Ishikawa (cell line): ENCODE data around the gene DSCAML1.

ENCODE experiments used
- CEBPB ChIP-seq: IDR thresholded peaks from 2 replicates; pipeline ENCODE4 v1.6.1; 2012
- CREB1 ChIP-seq: IDR thresholded peaks from 2 replicates; pipeline ENCODE4 v1.6.1; 2012; ENCODE audit warnings: low read depth
- EGR1 ChIP-seq: IDR thresholded peaks from 2 replicates; pipeline ENCODE4 v1.6.1; 2012
- EP300 ChIP-seq: IDR thresholded peaks from 2 replicates; pipeline ENCODE4 v1.6.1; 2012; ENCODE audit warnings: borderline replicate concordance
- FOXM1 ChIP-seq: IDR thresholded peaks from 2 replicates; pipeline ENCODE4 v1.6.1; 2012; ENCODE audit warnings: low read depth, borderline replicate concordance
- NFIC ChIP-seq: IDR thresholded peaks from 2 replicates; pipeline ENCODE4 v1.6.1; 2012
- RAD21 ChIP-seq: IDR thresholded peaks from 2 replicates; pipeline ENCODE4 v1.6.1; 2012; ENCODE audit warnings: low read depth
- TAF1 ChIP-seq: IDR thresholded peaks from 2 replicates; pipeline ENCODE4 v1.6.1; 2012; ENCODE audit warnings: low read depth, mild to moderate bottlenecking
- TCF12 ChIP-seq: IDR thresholded peaks from 2 replicates; pipeline ENCODE4 v1.6.1; 2012; ENCODE audit warnings: low read depth
- TEAD4 ChIP-seq: IDR thresholded peaks from 2 replicates; pipeline ENCODE4 v1.6.1; 2012
- YY1 ChIP-seq: IDR thresholded peaks from 2 replicates; pipeline ENCODE4 v1.6.1; 2012; ENCODE audit warnings: low read depth
- ZBTB7A ChIP-seq: IDR thresholded peaks from 2 replicates; pipeline ENCODE4 v1.6.1; 2012; ENCODE audit warnings: low read depth
- TF ChIP-seq, protein P1 (sequence below): IDR thresholded peaks from 2 replicates; pipeline ENCODE4 v1.6.1; 2012
- TF ChIP-seq, protein P2 (sequence below): IDR thresholded peaks from 2 replicates; pipeline ENCODE4 v1.6.1; 2012
- TF ChIP-seq, protein P3 (sequence below): IDR thresholded peaks from 2 replicates; pipeline ENCODE4 v1.6.1; 2012; ENCODE audit warnings: low read depth, mild to moderate bottlenecking

DSCAML1 gene

DNA sequence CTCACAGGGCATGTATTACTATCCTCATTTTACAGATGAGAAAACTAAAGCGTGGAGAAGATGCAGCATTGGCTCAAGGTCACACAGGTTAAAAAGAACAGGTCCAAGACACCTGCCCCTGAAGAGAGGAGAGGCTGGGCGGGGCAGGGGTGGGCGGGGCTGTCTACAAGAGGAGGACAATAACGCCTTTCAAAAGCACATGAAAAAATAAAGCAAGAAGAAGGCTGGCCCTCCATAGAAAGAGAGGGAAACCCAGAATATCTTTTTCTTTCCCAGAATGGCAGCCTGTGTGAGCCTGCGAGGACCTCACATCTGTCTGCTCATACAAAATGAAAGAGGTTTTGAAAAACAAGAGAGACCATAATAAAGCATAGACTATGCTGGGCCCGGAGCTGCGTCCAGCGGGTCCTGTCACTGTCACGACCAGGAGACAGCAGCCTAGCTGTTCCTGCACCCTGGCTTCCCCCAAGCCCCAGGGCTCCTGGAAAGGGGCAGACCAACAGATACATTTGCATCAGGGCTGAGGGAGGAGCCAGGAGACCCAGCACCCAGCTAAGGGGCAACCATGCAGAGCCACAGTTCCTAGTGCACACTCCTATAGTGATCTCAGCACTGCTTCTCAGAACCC is 61.6 kb downstream of the DSCAML1 start:
- TF ChIP-seq, protein P1, sequence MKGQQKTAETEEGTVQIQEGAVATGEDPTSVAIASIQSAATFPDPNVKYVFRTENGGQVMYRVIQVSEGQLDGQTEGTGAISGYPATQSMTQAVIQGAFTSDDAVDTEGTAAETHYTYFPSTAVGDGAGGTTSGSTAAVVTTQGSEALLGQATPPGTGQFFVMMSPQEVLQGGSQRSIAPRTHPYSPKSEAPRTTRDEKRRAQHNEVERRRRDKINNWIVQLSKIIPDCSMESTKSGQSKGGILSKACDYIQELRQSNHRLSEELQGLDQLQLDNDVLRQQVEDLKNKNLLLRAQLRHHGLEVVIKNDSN, result no peak
- TF ChIP-seq FOXM1, result no peak
- TF ChIP-seq EP300, result no peak
- TF ChIP-seq, protein P2, sequence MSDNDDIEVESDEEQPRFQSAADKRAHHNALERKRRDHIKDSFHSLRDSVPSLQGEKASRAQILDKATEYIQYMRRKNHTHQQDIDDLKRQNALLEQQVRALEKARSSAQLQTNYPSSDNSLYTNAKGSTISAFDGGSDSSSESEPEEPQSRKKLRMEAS, result no peak
- no peak for TF ChIP-seq TEAD4
- no peak for TF ChIP-seq YY1
- TF ChIP-seq EGR1, result no peak
- no peak for TF ChIP-seq CEBPB
- TF ChIP-seq NFIC, result no peak
- no peak for TF ChIP-seq RAD21
- TF ChIP-seq, protein P3, sequence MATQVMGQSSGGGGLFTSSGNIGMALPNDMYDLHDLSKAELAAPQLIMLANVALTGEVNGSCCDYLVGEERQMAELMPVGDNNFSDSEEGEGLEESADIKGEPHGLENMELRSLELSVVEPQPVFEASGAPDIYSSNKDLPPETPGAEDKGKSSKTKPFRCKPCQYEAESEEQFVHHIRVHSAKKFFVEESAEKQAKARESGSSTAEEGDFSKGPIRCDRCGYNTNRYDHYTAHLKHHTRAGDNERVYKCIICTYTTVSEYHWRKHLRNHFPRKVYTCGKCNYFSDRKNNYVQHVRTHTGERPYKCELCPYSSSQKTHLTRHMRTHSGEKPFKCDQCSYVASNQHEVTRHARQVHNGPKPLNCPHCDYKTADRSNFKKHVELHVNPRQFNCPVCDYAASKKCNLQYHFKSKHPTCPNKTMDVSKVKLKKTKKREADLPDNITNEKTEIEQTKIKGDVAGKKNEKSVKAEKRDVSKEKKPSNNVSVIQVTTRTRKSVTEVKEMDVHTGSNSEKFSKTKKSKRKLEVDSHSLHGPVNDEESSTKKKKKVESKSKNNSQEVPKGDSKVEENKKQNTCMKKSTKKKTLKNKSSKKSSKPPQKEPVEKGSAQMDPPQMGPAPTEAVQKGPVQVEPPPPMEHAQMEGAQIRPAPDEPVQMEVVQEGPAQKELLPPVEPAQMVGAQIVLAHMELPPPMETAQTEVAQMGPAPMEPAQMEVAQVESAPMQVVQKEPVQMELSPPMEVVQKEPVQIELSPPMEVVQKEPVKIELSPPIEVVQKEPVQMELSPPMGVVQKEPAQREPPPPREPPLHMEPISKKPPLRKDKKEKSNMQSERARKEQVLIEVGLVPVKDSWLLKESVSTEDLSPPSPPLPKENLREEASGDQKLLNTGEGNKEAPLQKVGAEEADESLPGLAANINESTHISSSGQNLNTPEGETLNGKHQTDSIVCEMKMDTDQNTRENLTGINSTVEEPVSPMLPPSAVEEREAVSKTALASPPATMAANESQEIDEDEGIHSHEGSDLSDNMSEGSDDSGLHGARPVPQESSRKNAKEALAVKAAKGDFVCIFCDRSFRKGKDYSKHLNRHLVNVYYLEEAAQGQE, result no peak
- no peak for TF ChIP-seq ZBTB7A
- no peak for TF ChIP-seq CREB1
- TF ChIP-seq TAF1, result no peak

DNA sequence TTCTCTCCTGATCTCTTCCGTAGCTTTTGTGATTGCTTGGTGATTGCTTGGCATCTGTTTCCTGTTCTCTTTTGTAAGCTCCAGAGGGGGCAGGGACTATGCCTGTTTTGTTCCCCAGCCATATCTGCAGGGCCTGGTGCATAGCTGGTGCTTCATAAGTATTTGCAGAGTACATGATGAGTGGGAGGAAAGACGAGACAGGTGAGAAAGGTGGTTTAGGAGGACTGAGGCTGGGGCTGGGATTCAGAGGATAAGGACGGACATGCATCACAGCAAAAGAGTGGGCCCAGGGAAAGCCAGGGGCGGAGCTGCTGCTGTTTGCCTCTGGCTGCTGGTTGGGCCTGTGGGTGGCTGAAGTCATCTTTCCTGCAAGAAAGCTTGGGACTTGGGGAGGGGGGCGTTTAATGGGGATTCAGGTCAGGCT is 62.4 kb downstream of the DSCAML1 start:
- TF ChIP-seq EGR1, result no peak
- TF ChIP-seq TAF1, result no peak
- TF ChIP-seq TCF12, result no peak

DNA sequence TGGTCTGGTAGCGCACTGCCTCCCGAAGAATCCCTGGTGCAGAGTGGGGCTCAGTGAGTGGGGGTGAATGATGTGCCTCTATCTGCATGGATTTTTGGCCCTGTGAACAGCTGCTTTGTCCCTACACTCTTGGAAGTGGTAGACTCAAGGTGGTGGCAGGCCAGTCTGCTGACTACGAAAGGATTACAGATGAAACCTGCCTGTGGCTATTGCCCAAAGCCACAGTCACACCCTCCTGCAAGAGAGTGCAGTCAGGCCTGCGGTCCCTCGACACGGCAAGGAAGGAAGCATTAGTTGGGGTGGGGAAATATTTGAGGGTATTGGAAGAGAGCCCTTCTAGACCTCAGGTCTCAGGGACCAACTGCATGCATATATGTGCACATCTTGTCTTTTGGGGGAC is 63.7 kb downstream of the DSCAML1 start:
- no peak for TF ChIP-seq TCF12
- TF ChIP-seq ZBTB7A, result no peak
- no peak for TF ChIP-seq FOXM1
- no peak for TF ChIP-seq YY1
- no peak for TF ChIP-seq NFIC
- TF ChIP-seq, protein P3, result no peak
- no peak for TF ChIP-seq EP300
- no peak for TF ChIP-seq CEBPB

DNA sequence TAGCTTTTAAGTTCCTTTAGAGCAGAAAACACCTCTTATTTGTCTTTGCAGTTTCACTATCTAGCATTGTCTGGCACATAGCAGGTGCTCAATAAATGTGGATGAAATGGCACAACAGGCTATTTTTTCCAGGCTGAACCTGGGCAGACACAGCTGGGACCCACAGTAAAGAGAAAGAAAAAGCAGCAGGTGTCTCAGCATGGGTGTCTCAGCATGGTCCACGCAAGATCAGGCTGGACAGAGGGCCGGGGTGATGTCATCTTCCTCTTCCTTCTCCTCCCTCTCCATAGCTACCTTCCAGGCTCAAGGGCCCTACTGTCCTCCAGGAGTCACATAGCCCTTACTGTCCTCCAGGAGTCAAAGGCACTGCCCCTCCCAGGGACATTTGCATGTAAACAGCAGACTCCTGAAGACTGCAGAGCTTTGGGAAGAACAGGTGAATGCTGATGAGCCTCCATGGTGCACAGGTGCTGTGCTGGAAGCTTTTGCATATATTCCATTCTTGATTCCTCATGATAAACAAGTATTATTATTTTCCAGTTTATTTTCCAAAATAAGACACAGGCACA is 65.2 kb downstream of the DSCAML1 start:
- TF ChIP-seq, protein P2, result no peak
- TF ChIP-seq NFIC, result no peak
- TF ChIP-seq TAF1, result no peak
- no peak for TF ChIP-seq FOXM1
- TF ChIP-seq CEBPB, result no peak
- no peak for TF ChIP-seq RAD21
- TF ChIP-seq ZBTB7A, result no peak

DNA sequence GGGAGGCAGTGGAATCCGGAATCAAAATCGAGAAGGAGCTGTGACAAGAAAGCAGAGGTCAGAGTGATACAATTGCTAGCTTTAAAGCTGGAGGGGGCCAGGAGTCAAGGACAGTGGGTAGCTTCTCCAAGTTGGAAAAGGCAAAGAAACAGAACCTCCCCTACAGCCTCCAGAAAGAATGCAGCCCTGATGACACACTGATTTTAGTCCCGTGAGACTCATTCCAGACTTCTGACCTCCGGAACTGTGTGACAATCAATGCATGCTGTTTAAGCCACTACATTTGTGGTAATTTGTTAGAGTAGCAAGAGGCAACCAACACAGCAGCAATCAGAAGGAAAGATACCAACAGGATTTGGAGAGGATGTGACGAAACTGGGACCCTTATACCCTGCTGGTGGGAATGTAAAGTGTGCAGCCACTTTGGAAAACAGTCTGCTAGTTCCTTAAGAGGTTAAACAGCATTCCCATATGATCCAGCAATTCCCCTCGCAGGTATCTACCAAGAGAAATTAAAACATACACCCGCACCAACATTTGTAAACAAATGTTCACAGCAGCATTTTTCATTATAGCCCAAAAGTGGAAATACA is 66.7 kb downstream of the DSCAML1 start:
- TF ChIP-seq CREB1 (no peak), NFIC (no peak), RAD21 (no peak), EGR1 (no peak), FOXM1 (no peak), YY1 (no peak)
- TF ChIP-seq, protein P1, result no peak
- TF ChIP-seq, protein P3, result no peak
